Ramos (cell line): ENCODE results near the gene NEK6.

Experiments
- in situ Hi-C: fragments of 300-500 bp; cut with MboI; formaldehyde crosslinking; loops from one replicate; pipeline ENCODE4 v1.14.3; 2022; ENCODE audit warnings: low sequenced_read_pairs; ENCODE audit not compliant: unreplicated experiment

NEK6 gene

GRCh38 chr9:124363326-124364096 lies 105.8 kb downstream of the NEK6 start:
- in situ Hi-C loops = no loop called here

- in situ Hi-C loops = no loop called here
Observed at GRCh38 chr9:124364141-124364540, 106.4 kb downstream of the NEK6 start.

GRCh38 chr9:124365036-124365435 lies 107.3 kb downstream of the NEK6 start:
- in situ Hi-C loops = no loop called here

- in situ Hi-C loops = no loop called here
Observed at GRCh38 chr9:124366476-124367220, 108.9 kb downstream of the NEK6 start.

GRCh38 chr9:124368692-124369091 lies 110.9 kb downstream of the NEK6 start:
- in situ Hi-C loops = no loop called here

- in situ Hi-C loops = no loop called here
Observed at GRCh38 chr9:124369231-124369797, 111.6 kb downstream of the NEK6 start.

GRCh38 chr9:124370896-124371582 lies 113.3 kb downstream of the NEK6 start:
- in situ Hi-C loops = no loop called here

- in situ Hi-C loops = no loop called here
Observed at GRCh38 chr9:124372038-124372437, 114.3 kb downstream of the NEK6 start.

GRCh38 chr9:124373386-124373785 lies 115.6 kb downstream of the NEK6 start:
- in situ Hi-C loops = no loop called here

GRCh38 chr9:124373851-124374250 lies 116.1 kb downstream of the NEK6 start:
- in situ Hi-C loops = no loop called here

- in situ Hi-C loops = no loop called here
Observed at GRCh38 chr9:124375726-124376125, 118.0 kb downstream of the NEK6 start.

- in situ Hi-C loops = no loop called here
Observed at GRCh38 chr9:124376329-124376728, 118.6 kb downstream of the NEK6 start.

- in situ Hi-C loops = no loop called here
Observed at GRCh38 chr9:124377551-124378406, 120.0 kb downstream of the NEK6 start.

- in situ Hi-C loops = no loop called here
Observed at GRCh38 chr9:124381170-124381945, 123.6 kb downstream of the NEK6 start.

- in situ Hi-C loops = no loop called here
Observed at GRCh38 chr9:124384210-124384609, 126.5 kb downstream of the NEK6 start.

- in situ Hi-C loops = no loop called here
Observed at GRCh38 chr9:124384846-124385245, 127.1 kb downstream of the NEK6 start.

- in situ Hi-C loops = no loop called here
Observed at GRCh38 chr9:124385623-124386022, 127.9 kb downstream of the NEK6 start.

GRCh38 chr9:124386201-124386600 lies 128.5 kb downstream of the NEK6 start:
- in situ Hi-C loops = no loop called here
